SJSA1 (cell line): Measurements from ENCODE around the gene GOLGA6L7. TPM values are rescaled to one million over a fixed set of nuclear protein-coding genes. Genes with fewer than 3 reads are reported as not detected.
"Not testable (repeated sequence)": the region's sequence is repeated elsewhere in the genome, so short reads cannot be mapped to it uniquely, and the experiment has no call there.

Source experiments
- DNase-seq, 2 experiments: peaks; one replicate each; pipeline ENCODE4 v3.0.0-alpha.2; 2015 to 2020; ENCODE audit warnings: low spot score in 2 of 2, low read depth in 1 of 2
- H3K27ac ChIP-seq: fragments of 250-450 bp; sonication (Bioruptor Pico); 2 replicates; pipeline ENCODE4 v1.5.1; 2020; ENCODE audit warnings: mild to moderate bottlenecking, moderate library complexity
- H3K27me3 ChIP-seq: fragments of 250-450 bp; sonication (Bioruptor Pico); replicated peaks from 2 replicates; pipeline ENCODE4 v1.5.1; 2020; ENCODE audit warnings: mild to moderate bottlenecking, moderate library complexity
- H3K36me3 ChIP-seq: fragments of 250-450 bp; sonication (Bioruptor Pico); 2 replicates; pipeline ENCODE4 v1.5.1; 2020; ENCODE audit warnings: mild to moderate bottlenecking
- H3K4me1 ChIP-seq: fragments of 250-450 bp; sonication (Bioruptor Pico); replicated peaks from 2 replicates; pipeline ENCODE4 v1.6.1; 2021; ENCODE audit warnings: mild to moderate bottlenecking
- H3K4me3 ChIP-seq: fragments of 250-450 bp; sonication (Bioruptor Pico); 2 replicates; pipeline ENCODE4 v1.5.1; 2020; ENCODE audit warnings: mild to moderate bottlenecking
- H3K9me3 ChIP-seq: fragments of 250-450 bp; sonication (Bioruptor Pico); replicated peaks from 2 replicates; pipeline ENCODE4 v1.5.1; 2020; ENCODE audit warnings: mild to moderate bottlenecking
- total RNA-seq: library from RNA; depleted of rRNA; stranded (reverse); fragments of >200 nt; shearing (Covaris generic); gene quantifications from 2 replicates; pipeline ENCODE4 v1.2.3, GENCODE V29; 2014; rRNA removed

The GOLGA6L7 gene
- total RNA-seq, 1 experiment from 2014 or later, result not detected

GRCh38 chr15:28811852-28812550 is 36.4 kb downstream of the GOLGA6L7 start:
- H3K27me3 ChIP-seq, H3K4me1 ChIP-seq, H3K36me3 ChIP-seq, H3K4me3 ChIP-seq, H3K27ac ChIP-seq, H3K9me3 ChIP-seq, DNase-seq: not testable (repeated sequence)

DNA sequence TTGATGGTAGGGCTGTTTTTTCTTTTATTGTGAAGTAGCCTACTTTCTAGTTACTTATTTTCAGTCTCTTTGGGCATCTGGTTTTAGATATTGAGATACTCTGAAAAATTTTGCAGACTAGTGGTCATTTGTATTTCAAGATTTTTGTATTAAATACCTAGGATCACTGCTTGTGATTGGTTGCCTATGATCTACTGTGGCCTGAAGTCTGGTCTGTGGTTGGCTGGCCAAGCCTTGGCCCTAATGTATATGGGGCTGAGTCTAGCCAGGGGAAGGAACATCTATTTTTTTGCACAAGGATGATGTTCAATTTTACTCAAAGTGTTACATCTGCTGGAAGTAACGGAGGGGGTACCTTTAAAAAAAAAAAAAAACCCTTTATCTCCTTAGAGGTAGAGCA is 38.0 kb downstream of the GOLGA6L7 start:
- H3K4me1 ChIP-seq, H3K4me3 ChIP-seq, H3K36me3 ChIP-seq, H3K27ac ChIP-seq, H3K27me3 ChIP-seq, H3K9me3 ChIP-seq: not testable (repeated sequence)
- peak in 1 of 2 experiments; percentile 6 for DNase-seq

DNA sequence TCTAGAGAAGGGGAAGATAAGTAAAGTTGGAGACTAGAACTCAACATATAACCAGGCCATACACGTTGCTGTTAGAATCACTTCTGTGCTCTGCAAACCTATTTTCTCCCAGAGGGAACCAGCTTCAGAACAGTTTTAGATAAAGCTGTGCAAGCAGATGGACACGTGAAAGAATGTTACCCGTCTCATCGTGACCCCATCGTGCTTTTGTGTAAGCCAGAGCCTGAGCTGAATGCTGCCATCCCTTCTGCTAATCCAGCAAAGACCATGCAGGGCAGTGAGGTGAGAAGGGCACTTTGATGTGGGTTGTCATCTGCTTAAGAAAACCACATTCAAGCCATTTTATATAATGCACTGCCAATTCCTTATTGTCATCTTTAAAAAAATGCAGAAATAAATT is 40.3 kb downstream of the GOLGA6L7 start:
- DNase-seq, H3K4me1 ChIP-seq, H3K4me3 ChIP-seq, H3K9me3 ChIP-seq, H3K36me3 ChIP-seq, H3K27me3 ChIP-seq, H3K27ac ChIP-seq: not testable (repeated sequence)

DNA sequence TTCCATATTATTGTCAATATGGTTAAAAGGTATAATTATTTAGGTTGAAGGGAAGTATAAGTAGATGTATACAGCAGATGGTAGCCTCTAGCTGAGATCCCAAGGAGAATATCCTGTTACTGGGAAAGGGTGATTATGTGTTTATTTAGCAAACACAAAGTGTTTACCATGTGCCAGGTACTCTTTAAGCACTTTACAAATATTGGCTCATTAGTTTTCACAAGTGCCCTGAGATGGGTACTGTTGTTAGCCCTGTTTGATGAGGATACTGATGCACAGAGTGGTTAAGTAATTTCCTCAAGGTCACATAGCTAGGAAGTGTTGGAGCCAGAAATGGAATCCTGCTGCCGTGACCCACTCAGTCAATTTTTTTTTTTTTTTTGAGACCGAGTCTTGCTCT is 48.1 kb downstream of the GOLGA6L7 start:
- not testable (repeated sequence) for H3K4me3 ChIP-seq, H3K4me1 ChIP-seq, H3K9me3 ChIP-seq, H3K27me3 ChIP-seq, H3K36me3 ChIP-seq, H3K27ac ChIP-seq, DNase-seq

DNA sequence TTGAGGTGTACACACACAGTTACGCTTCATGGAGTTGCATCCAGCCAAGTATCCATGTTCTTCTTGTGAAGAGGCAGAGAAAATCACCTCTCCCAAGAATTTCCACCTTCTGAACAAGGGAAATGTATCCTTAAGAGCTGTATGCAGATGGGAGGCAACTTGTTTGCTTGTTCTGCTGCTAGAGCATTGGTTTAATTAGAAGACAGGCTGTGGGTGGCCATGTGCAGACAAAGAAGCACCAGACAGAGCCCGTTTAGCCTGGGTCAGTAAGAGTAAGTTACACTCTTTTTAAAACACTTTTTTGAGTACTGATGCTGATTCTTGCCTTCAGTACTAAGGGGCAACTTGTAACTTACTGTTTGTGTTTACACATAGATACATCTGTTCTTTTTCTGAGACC is 50.2 kb downstream of the GOLGA6L7 start:
- not testable (repeated sequence) for H3K27ac ChIP-seq, H3K36me3 ChIP-seq, DNase-seq, H3K9me3 ChIP-seq, H3K4me3 ChIP-seq, H3K4me1 ChIP-seq, H3K27me3 ChIP-seq

DNA sequence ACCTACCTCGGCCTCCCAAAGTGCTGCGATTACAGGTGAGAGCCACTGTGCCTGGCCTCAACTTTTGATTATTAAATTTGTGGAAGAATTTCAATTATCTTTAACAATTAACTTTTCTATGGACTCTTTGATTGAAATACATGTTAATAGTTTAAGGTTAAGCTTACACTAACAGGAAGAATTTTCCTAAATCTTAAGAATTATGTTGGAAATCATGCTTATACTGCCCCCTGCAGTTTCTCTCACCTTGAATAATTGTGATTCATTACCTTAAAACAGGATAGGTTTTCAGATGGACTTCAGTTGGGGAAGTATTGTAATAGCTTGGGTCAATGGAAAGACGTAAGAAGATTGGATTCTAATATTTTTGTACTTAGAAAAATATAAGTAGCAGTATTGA is 54.2 kb downstream of the GOLGA6L7 start:
- H3K36me3 ChIP-seq, DNase-seq, H3K4me3 ChIP-seq, H3K4me1 ChIP-seq, H3K9me3 ChIP-seq, H3K27me3 ChIP-seq, H3K27ac ChIP-seq: not testable (repeated sequence)

Other genes with a start within 250 kb of the GOLGA6L7 start
- 1.6 and 3.5 TPM in 2 replicates for gene GOLGA8M, start 136.2 kb downstream of the GOLGA6L7 start, total RNA-seq
- gene APBA2, start 37.3 kb upstream of the GOLGA6L7 start, total RNA-seq, result 51.9 and 53.3 TPM in 2 replicates